Muscle of leg (tissue), 11 donors: ENCODE data around the gene GHITM. TPM values are rescaled to one million over a fixed set of nuclear protein-coding genes. Genes with fewer than 3 reads are reported as not detected.
"Not testable (repeated sequence)": the region's sequence is repeated elsewhere in the genome, so short reads cannot be mapped to it uniquely, and the experiment has no call there.

ENCODE experiments used
- DNase-seq: peaks from one replicate; pipeline ENCODE4 v3.0.0; 2013
- H3K27ac ChIP-seq: one replicate; pipeline ENCODE4 v1.5.1; 2013; ENCODE audit warnings: mild to moderate bottlenecking, low read length, control low read depth
- H3K27me3 ChIP-seq: one replicate; pipeline ENCODE4 v1.6.1; 2013; ENCODE audit warnings: low read length; ENCODE audit not compliant: control insufficient read depth, insufficient read depth
- H3K36me3 ChIP-seq: one replicate; pipeline ENCODE4 v1.6.1; 2013; ENCODE audit warnings: low read length; ENCODE audit not compliant: control insufficient read depth, insufficient read depth
- H3K4me1 ChIP-seq: one replicate; pipeline ENCODE4 v1.6.1; 2013; ENCODE audit warnings: low read length; ENCODE audit not compliant: control insufficient read depth, insufficient read depth
- H3K4me3 ChIP-seq: one replicate; pipeline ENCODE4 v1.5.1; 2013; ENCODE audit warnings: low read length, control low read depth
- H3K9me3 ChIP-seq: replicated peaks from 2 replicates; pipeline ENCODE4 v1.6.1; 2013; ENCODE audit warnings: low read depth, low read length; ENCODE audit not compliant: control insufficient read depth
- WGBS: methylation state at CpG from one replicate; pipeline ENCODE4 v1.1.5; 2013; ENCODE audit warnings: missing lambda C conversion rate; ENCODE audit not compliant: insufficient coverage; 5-methylcytosine and 5-hydroxymethylcytosine counted together
- polyA plus RNA-seq, 8 donors: library from polyadenylated mRNA; unstranded; fragments of 120-200 nt; gene quantifications; one replicate each; pipeline versions ENCODE4 v1.2.1 to v1.2.3, GENCODE V29; 2013; ENCODE audit warnings: inconsistent platforms in 1 of 8, low replicate concordance in 1 of 8; ENCODE audit not compliant: insufficient read length in 8 of 8, insufficient read depth in 1 of 8
- total RNA-seq: library from RNA; stranded (reverse); fragments of 120-200 nt; gene quantifications from one replicate; pipeline ENCODE4 v1.2.4, GENCODE V29; 2013

The GHITM gene
- total and polyA plus RNA-seq, 9 donors: 95.8 to 115 (median 105) TPM

- H3K4me3 ChIP-seq: no peak overlapping the region
- no peaks in the 10 kb centered on the region for H3K9me3 ChIP-seq
- WGBS: 76% methylated on average over 9 of the region's 9 CpGs
- no peak overlapping the region for H3K27ac ChIP-seq
- DNase-seq: no peak
- no peaks in the 10 kb centered on the region for H3K4me1 ChIP-seq
- H3K27me3 ChIP-seq: no peaks in the 10 kb centered on the region
- no peaks in the 10 kb centered on the region for H3K36me3 ChIP-seq
These were observed 33.4 kb downstream of the GHITM start for GRCh38 chr10:84172467-84173356.

- Histone ChIP-seq H3K27me3 (no peaks in the 10 kb centered on the region), H3K4me3 (no peak within 1 kb of the TSS), H3K36me3 (no peaks in the 10 kb centered on the region), H3K4me1 (no peaks in the 10 kb centered on the region), H3K27ac (no peak within 1 kb of the TSS), H3K9me3 (no peaks in the 10 kb centered on the region)
- 65% methylated on average over 2 of the region's 2 CpGs for WGBS
- no peak for DNase-seq
These were observed 34.2 kb downstream of the GHITM start, which contains the start of gene GPR15LG for GRCh38 chr10:84173501-84173929. Gene GPR15LG, plus strand, starts transcription at chr10:84173801. Its CDS starts 51 bp downstream, at chr10:84173852.

GRCh38 chr10:84175436-84175835, 36.1 kb downstream of the GHITM start:
- Histone ChIP-seq H3K4me3 (no peak overlapping the region), H3K36me3 (no peaks in the 10 kb centered on the region), H3K27ac (no peak overlapping the region), H3K9me3 (no peaks in the 10 kb centered on the region), H3K4me1 (peaks cover 7% of the 10 kb centered on the region), H3K27me3 (no peaks in the 10 kb centered on the region)
- 96% methylated on average over 5 of the region's 6 CpGs for WGBS
- DNase-seq: no peak

GRCh38 chr10:84176351-84176750, 37.0 kb downstream of the GHITM start:
- no peak for DNase-seq
- no peaks in the 10 kb centered on the region for H3K27me3 ChIP-seq
- WGBS: 76% methylated on average over 2 of the region's 4 CpGs
- no peak overlapping the region for H3K4me3 ChIP-seq
- no peaks in the 10 kb centered on the region for H3K9me3 ChIP-seq
- H3K36me3 ChIP-seq: no peaks in the 10 kb centered on the region
- no peak overlapping the region for H3K27ac ChIP-seq
- H3K4me1 ChIP-seq: peaks cover 7% of the 10 kb centered on the region

- no peak overlapping the region for H3K4me3 ChIP-seq
- no peaks in the 10 kb centered on the region for H3K9me3 ChIP-seq
- H3K4me1 ChIP-seq: peaks cover 7% of the 10 kb centered on the region
- H3K27me3 ChIP-seq: no peaks in the 10 kb centered on the region
- H3K27ac ChIP-seq: no peak overlapping the region
- no peak for DNase-seq
- no peaks in the 10 kb centered on the region for H3K36me3 ChIP-seq
- WGBS: 78% methylated on average over 3 of the region's 4 CpGs
These were observed 37.6 kb downstream of the GHITM start for GRCh38 chr10:84176836-84177474.

- Histone ChIP-seq H3K4me1 (peaks cover 7% of the 10 kb centered on the region), H3K27me3 (no peaks in the 10 kb centered on the region), H3K9me3 (no peaks in the 10 kb centered on the region), H3K4me3 (no peak overlapping the region), H3K27ac (no peak overlapping the region), H3K36me3 (no peaks in the 10 kb centered on the region)
- DNase-seq: no peak
- WGBS: 89% methylated on average over 4 of the region's 8 CpGs
These were observed 38.3 kb downstream of the GHITM start for GRCh38 chr10:84177541-84178141.

- WGBS: 93% methylated on average over 3 of the region's 3 CpGs
- Histone ChIP-seq H3K4me1 (peaks cover 7% of the 10 kb centered on the region), H3K27ac (no peak overlapping the region), H3K27me3 (no peaks in the 10 kb centered on the region), H3K36me3 (no peaks in the 10 kb centered on the region), H3K4me3 (no peak overlapping the region), H3K9me3 (no peaks in the 10 kb centered on the region)
- no peak for DNase-seq
These were observed 38.9 kb downstream of the GHITM start for GRCh38 chr10:84178160-84178609.

- Histone ChIP-seq H3K4me1 (peaks cover 7% of the 10 kb centered on the region), H3K4me3 (no peak overlapping the region), H3K36me3 (no peaks in the 10 kb centered on the region), H3K27ac (no peak overlapping the region), H3K9me3 (no peaks in the 10 kb centered on the region), H3K27me3 (no peaks in the 10 kb centered on the region)
- 83% methylated on average over 7 of the region's 12 CpGs for WGBS
- DNase-seq: peak; percentile 27
These were observed 39.9 kb downstream of the GHITM start for GRCh38 chr10:84179059-84179710.

GRCh38 chr10:84180386-84180785, 41.1 kb downstream of the GHITM start:
- not testable (repeated sequence) for H3K27ac ChIP-seq, H3K9me3 ChIP-seq, H3K4me3 ChIP-seq, DNase-seq, H3K36me3 ChIP-seq, H3K27me3 ChIP-seq, H3K4me1 ChIP-seq
- no CpG with 5 or more reads among the region's 22 CpGs for WGBS

GRCh38 chr10:84181631-84182030, 42.3 kb downstream of the GHITM start:
- peaks cover 7% of the 10 kb centered on the region for H3K4me1 ChIP-seq
- H3K27ac ChIP-seq: no peak overlapping the region
- no peaks in the 10 kb centered on the region for H3K9me3 ChIP-seq
- H3K27me3 ChIP-seq: no peaks in the 10 kb centered on the region
- H3K36me3 ChIP-seq: no peaks in the 10 kb centered on the region
- no peak for DNase-seq
- no peak overlapping the region for H3K4me3 ChIP-seq
- 78% methylated on average over 2 of the region's 5 CpGs for WGBS
